Suppressor macrophage treated with lipopolysaccharide for 4 hours (primary cell): ENCODE measurements around the gene ZNF407.

Experiments used
- DNase-seq: peaks from one replicate; pipeline ENCODE4 v3.0.0-alpha.2; 2020

The ZNF407 gene

GRCh38 chr18:74631623-74632350, 34.1 kb downstream of the ZNF407 start:
- DNase-seq: peak; percentile 67

- no peak for DNase-seq
Observed at GRCh38 chr18:74632351-74632679, 34.6 kb downstream of the ZNF407 start.

GRCh38 chr18:74632856-74633255, 35.2 kb downstream of the ZNF407 start:
- no peak for DNase-seq

GRCh38 chr18:74633652-74634352, 36.1 kb downstream of the ZNF407 start:
- DNase-seq: peak; percentile 5

GRCh38 chr18:74635224-74635975, 37.7 kb downstream of the ZNF407 start:
- no peak for DNase-seq

GRCh38 chr18:74637070-74637469, 39.4 kb downstream of the ZNF407 start:
- no peak for DNase-seq

GRCh38 chr18:74638210-74638609, 40.5 kb downstream of the ZNF407 start:
- DNase-seq: no peak

- no peak for DNase-seq
Observed at GRCh38 chr18:74644713-74645112, 47.0 kb downstream of the ZNF407 start.

- no peak for DNase-seq
Observed at GRCh38 chr18:74645679-74646078, 48.0 kb downstream of the ZNF407 start.

- no peak for DNase-seq
Observed at GRCh38 chr18:74651327-74652128, 53.9 kb downstream of the ZNF407 start.

GRCh38 chr18:74652392-74652988, 54.8 kb downstream of the ZNF407 start:
- peak; percentile 54 for DNase-seq

GRCh38 chr18:74654638-74655037, 57.0 kb downstream of the ZNF407 start:
- no peak for DNase-seq

- DNase-seq: no peak
Observed at GRCh38 chr18:74661008-74661407, 63.3 kb downstream of the ZNF407 start.

- no peak for DNase-seq
Observed at GRCh38 chr18:74661691-74662090, 64.0 kb downstream of the ZNF407 start.

GRCh38 chr18:74662622-74663021, 65.0 kb downstream of the ZNF407 start:
- no peak for DNase-seq

- no peak for DNase-seq
Observed at GRCh38 chr18:74665346-74665745, 67.7 kb downstream of the ZNF407 start.

GRCh38 chr18:74665905-74666304, 68.2 kb downstream of the ZNF407 start:
- no peak for DNase-seq

GRCh38 chr18:74669136-74669798, 71.6 kb downstream of the ZNF407 start:
- no peak for DNase-seq

- no peak for DNase-seq
Observed at GRCh38 chr18:74672371-74672770, 74.7 kb downstream of the ZNF407 start.

- DNase-seq: no peak
Observed at GRCh38 chr18:74674487-74674886, 76.8 kb downstream of the ZNF407 start.

- DNase-seq: no peak
Observed at GRCh38 chr18:74679006-74679678, 81.5 kb downstream of the ZNF407 start.
